ENCODE measurements around the gene CX3CL1.

CX3CL1 gene

GRCh38 chr16:57432989-57433388 is 60.7 kb downstream of the CX3CL1 start:
- DNase-seq = no peak

- no peak for DNase-seq
Observed at GRCh38 chr16:57434003-57434402, 61.7 kb downstream of the CX3CL1 start.
